ENCODE data around the gene PTGDS. TPM values are rescaled to one million over a fixed set of nuclear protein-coding genes. Genes with fewer than 3 reads are reported as not detected.

PTGDS gene
- total and polyA plus RNA-seq, 9 of the 15 experiments (the other 6 are each of a cell fraction or from before 2014, with no cell fraction given) = 0.46 to 7.1 (median 2.0) TPM

DNA sequence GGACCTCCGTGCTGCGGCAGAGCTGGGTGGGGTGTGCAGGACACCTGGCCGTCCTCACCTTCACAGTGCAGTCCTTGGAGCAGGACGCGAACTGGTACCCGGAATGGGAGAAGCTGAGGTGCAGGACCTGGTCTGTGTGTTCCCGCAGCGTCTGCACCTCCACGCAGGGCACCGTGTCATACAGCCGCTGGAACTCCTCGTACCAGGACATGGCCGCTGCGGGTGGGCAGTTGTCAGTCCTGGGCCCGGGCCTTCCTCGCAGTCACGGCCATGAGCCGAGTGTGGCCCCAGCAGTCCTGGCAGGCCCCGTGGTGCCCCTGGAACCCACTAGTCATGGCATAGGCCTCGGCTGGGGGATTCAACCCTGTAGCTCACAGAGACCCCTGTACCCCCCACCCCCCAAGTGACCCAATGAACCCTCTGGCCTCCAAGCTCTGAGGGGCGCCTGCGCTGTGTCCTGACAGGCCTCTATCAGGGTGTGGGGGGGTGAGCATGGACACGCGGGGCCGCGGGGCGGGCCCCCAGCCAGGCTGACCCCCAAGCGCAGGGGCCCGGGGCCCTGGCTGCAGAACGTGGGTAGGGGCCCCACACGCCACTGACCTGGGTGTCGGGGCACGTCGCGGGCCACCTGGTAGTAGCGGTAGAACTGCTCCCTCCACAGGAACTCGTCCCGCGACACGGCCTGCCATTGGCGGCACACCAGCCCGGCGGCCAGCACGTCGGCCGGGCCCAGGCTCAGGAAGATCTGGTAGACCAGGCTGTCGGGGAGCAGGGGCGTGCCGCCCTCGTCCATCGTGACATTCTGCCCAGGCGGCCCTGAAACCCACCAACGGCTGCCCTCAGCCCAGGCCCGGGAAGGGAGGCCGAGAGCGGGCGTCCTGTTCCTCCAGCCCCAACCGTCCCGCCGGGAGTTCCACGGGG is 33.8 kb upstream of the PTGDS start (continued):
- TF ChIP-seq, protein P1, sequence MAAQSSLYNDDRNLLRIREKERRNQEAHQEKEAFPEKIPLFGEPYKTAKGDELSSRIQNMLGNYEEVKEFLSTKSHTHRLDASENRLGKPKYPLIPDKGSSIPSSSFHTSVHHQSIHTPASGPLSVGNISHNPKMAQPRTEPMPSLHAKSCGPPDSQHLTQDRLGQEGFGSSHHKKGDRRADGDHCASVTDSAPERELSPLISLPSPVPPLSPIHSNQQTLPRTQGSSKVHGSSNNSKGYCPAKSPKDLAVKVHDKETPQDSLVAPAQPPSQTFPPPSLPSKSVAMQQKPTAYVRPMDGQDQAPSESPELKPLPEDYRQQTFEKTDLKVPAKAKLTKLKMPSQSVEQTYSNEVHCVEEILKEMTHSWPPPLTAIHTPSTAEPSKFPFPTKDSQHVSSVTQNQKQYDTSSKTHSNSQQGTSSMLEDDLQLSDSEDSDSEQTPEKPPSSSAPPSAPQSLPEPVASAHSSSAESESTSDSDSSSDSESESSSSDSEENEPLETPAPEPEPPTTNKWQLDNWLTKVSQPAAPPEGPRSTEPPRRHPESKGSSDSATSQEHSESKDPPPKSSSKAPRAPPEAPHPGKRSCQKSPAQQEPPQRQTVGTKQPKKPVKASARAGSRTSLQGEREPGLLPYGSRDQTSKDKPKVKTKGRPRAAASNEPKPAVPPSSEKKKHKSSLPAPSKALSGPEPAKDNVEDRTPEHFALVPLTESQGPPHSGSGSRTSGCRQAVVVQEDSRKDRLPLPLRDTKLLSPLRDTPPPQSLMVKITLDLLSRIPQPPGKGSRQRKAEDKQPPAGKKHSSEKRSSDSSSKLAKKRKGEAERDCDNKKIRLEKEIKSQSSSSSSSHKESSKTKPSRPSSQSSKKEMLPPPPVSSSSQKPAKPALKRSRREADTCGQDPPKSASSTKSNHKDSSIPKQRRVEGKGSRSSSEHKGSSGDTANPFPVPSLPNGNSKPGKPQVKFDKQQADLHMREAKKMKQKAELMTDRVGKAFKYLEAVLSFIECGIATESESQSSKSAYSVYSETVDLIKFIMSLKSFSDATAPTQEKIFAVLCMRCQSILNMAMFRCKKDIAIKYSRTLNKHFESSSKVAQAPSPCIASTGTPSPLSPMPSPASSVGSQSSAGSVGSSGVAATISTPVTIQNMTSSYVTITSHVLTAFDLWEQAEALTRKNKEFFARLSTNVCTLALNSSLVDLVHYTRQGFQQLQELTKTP (IDR thresholded peaks at IDR 0.05; ENCODE audit: low read depth in 1 of 2, partially characterized antibody in 2 of 2) = no peak
- TF ChIP-seq ZNF121 (CRISPR knock-in tag; conservative IDR thresholded peaks at IDR 0.05) (no peak), ZBTB40 (IDR thresholded peaks at IDR 0.05) (0 out of 2 replicates have a peak, but pooled peaks have one; percentile 48), ZBTB40 (CRISPR knock-in tag; IDR thresholded peaks at IDR 0.05) (no peak), KLF16 (IDR thresholded peaks at IDR 0.05) (no peak), ARHGAP35 (IDR thresholded peaks at IDR 0.05; ENCODE audit: partially characterized antibody) (no peak), MCM7 (IDR thresholded peaks at IDR 0.05) (no peak), NFXL1 (CRISPR knock-in tag; IDR thresholded peaks at IDR 0.05) (no peak), NCOR1 (IDR thresholded peaks at IDR 0.05) (no peak)
- TF ChIP-seq, protein P2, sequence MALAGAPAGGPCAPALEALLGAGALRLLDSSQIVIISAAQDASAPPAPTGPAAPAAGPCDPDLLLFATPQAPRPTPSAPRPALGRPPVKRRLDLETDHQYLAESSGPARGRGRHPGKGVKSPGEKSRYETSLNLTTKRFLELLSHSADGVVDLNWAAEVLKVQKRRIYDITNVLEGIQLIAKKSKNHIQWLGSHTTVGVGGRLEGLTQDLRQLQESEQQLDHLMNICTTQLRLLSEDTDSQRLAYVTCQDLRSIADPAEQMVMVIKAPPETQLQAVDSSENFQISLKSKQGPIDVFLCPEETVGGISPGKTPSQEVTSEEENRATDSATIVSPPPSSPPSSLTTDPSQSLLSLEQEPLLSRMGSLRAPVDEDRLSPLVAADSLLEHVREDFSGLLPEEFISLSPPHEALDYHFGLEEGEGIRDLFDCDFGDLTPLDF (CRISPR knock-in tag; IDR thresholded peaks at IDR 0.05) = no peak
- TF ChIP-seq, protein P3, sequence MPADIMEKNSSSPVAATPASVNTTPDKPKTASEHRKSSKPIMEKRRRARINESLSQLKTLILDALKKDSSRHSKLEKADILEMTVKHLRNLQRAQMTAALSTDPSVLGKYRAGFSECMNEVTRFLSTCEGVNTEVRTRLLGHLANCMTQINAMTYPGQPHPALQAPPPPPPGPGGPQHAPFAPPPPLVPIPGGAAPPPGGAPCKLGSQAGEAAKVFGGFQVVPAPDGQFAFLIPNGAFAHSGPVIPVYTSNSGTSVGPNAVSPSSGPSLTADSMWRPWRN (IDR thresholded peaks at IDR 0.05; ENCODE audit: low read depth) = no peak
